ENCODE results near the gene CACNA2D3. TPM values are rescaled to one million over a fixed set of nuclear protein-coding genes. Genes with fewer than 3 reads are reported as not detected.

Gene CACNA2D3
- total and polyA plus RNA-seq, 12 donors, result 0.51 to 43.5 (median 19.3) TPM

- ATAC-seq (no peak), DNase-seq (no peak)
- Histone ChIP-seq H3K9me3 (no peaks in the 10 kb centered on the region), H3K4me3 (no peak overlapping the region), H3K36me3 (no peaks in the 10 kb centered on the region), H3K4me1 (no peaks in the 10 kb centered on the region), H3K27ac (no peak overlapping the region), H3K27me3 (no peaks in the 10 kb centered on the region)
- TF ChIP-seq CTCF (IDR thresholded peaks at IDR 0.05), result no peak
- intact Hi-C loops (cut with DNase I), result no loop called here
- 72 to 74% methylated on average over 2 of the region's 2 CpGs for WGBS, 2 donors
These were observed 268.2 kb downstream of the CACNA2D3 start for GRCh38 chr3:54390582-54390981.

GRCh38 chr3:54393150-54393549 is 270.8 kb downstream of the CACNA2D3 start:
- no peak overlapping the region for H3K27ac ChIP-seq
- 77 to 79% methylated on average over 7 of the region's 7 CpGs for WGBS, 2 donors
- no peaks in the 10 kb centered on the region for H3K27me3 ChIP-seq
- H3K9me3 ChIP-seq, result no peaks in the 10 kb centered on the region
- DNase-seq (no peak), ATAC-seq (peak in 1 of 8 donors; percentile 29)
- H3K4me3 ChIP-seq, result no peak overlapping the region
- no peaks in the 10 kb centered on the region for H3K4me1 ChIP-seq
- no peak for TF ChIP-seq CTCF (IDR thresholded peaks at IDR 0.05)
- intact Hi-C loops (cut with DNase I), result no loop called here
- no peaks in the 10 kb centered on the region for H3K36me3 ChIP-seq

- DNase-seq (no peak), ATAC-seq (no peak)
- TF ChIP-seq CTCF (IDR thresholded peaks at IDR 0.05), result no peak
- Histone ChIP-seq H3K9me3 (peaks cover 0 to 2% (median 0%) of the 10 kb centered on the region in 11 donors), H3K27ac (no peak overlapping the region), H3K4me3 (no peak overlapping the region), H3K27me3 (no peaks in the 10 kb centered on the region), H3K4me1 (no peaks in the 10 kb centered on the region), H3K36me3 (no peaks in the 10 kb centered on the region)
- intact Hi-C loops (cut with DNase I), result no loop called here
- WGBS, 2 donors, result 75 to 81% methylated on average over 2 of the region's 2 CpGs
These were observed 286.0 kb downstream of the CACNA2D3 start for GRCh38 chr3:54408328-54408727.

- WGBS, 2 donors, result 79 to 87% methylated on average over 5 of the region's 5 CpGs
- intact Hi-C loops (cut with DNase I), result loop anchor here in 3 of 10 donors (10.0 kb wide), 4 partner anchors 433 to 1623 kb away; no protein-coding TSS in a partner anchor
- no peak for ATAC-seq
These were observed 299.6 kb downstream of the CACNA2D3 start for GRCh38 chr3:54421943-54422342.

More at GRCh38 chr3:54421943-54422342, 299.6 kb downstream of the CACNA2D3 start:
- Histone ChIP-seq H3K27ac (no peak overlapping the region), H3K9me3 (no peaks in the 10 kb centered on the region), H3K27me3 (no peaks in the 10 kb centered on the region), H3K4me1 (no peaks in the 10 kb centered on the region), H3K36me3 (no peaks in the 10 kb centered on the region), H3K4me3 (no peak overlapping the region)
- no peak for TF ChIP-seq CTCF (IDR thresholded peaks at IDR 0.05)
- no peak for DNase-seq
